HUES6 (cell line): Measurements from ENCODE around the gene SPECC1.
"Not testable (repeated sequence)": the region's sequence is repeated elsewhere in the genome, so short reads cannot be mapped to it uniquely, and the experiment has no call there.

Source experiments
- H3K27ac ChIP-seq: 2 replicates; pipeline ENCODE4 v1.7.0; 2013; ENCODE audit warnings: low read depth, mild to moderate bottlenecking, low read length, inconsistent platforms
- H3K27me3 ChIP-seq: 2 replicates; pipeline ENCODE4 v1.6.1; 2013; ENCODE audit warnings: low read length; ENCODE audit not compliant: control insufficient read depth, insufficient read depth
- H3K36me3 ChIP-seq: 2 replicates; pipeline ENCODE4 v1.6.1; 2013; ENCODE audit warnings: low read length; ENCODE audit not compliant: control insufficient read depth, insufficient read depth
- H3K4me1 ChIP-seq: 2 replicates; pipeline ENCODE4 v1.6.1; 2013; ENCODE audit warnings: low read length; ENCODE audit not compliant: control insufficient read depth, insufficient read depth
- H3K4me3 ChIP-seq: 2 replicates; pipeline ENCODE4 v1.5.1; 2013; ENCODE audit warnings: low read depth, low read length
- H3K9ac ChIP-seq: one replicate; pipeline ENCODE4 v1.6.1; 2013; ENCODE audit warnings: mild to moderate bottlenecking, low read length
- H3K9me3 ChIP-seq: 2 replicates; pipeline ENCODE4 v1.6.1; 2013; ENCODE audit warnings: low read depth, low read length; ENCODE audit not compliant: control insufficient read depth, insufficient read depth

Gene SPECC1

GRCh38 chr17:20246692-20247091 lies 237.5 kb downstream of the SPECC1 start:
- Histone ChIP-seq H3K9me3 (0 out of 2 replicates have a peak, but pooled peaks cover 2% of the 10 kb centered on the region), H3K36me3 (peaks cover 64% of the 10 kb centered on the region), H3K9ac (no peak overlapping the region), H3K27ac (no peak overlapping the region), H3K27me3 (no peaks in the 10 kb centered on the region), H3K4me1 (no peaks in the 10 kb centered on the region), H3K4me3 (no peak overlapping the region)

GRCh38 chr17:20253323-20253722 lies 244.2 kb downstream of the SPECC1 start:
- Histone ChIP-seq H3K9ac (no peak overlapping the region), H3K9me3 (0 out of 2 replicates have a peak, but pooled peaks cover 2% of the 10 kb centered on the region), H3K4me1 (no peaks in the 10 kb centered on the region), H3K27ac (no peak overlapping the region), H3K27me3 (no peaks in the 10 kb centered on the region), H3K36me3 (peaks cover 85% of the 10 kb centered on the region), H3K4me3 (no peak overlapping the region)

- peaks cover 84% of the 10 kb centered on the region for H3K36me3 ChIP-seq
- H3K4me3 ChIP-seq = no peak overlapping the region
Observed at GRCh38 chr17:20254541-20254940, 245.4 kb downstream of the SPECC1 start.

GRCh38 chr17:20256144-20256543 lies 247.0 kb downstream of the SPECC1 start:
- Histone ChIP-seq H3K36me3 (peaks cover 86% of the 10 kb centered on the region), H3K9ac (no peak overlapping the region), H3K4me1 (no peaks in the 10 kb centered on the region), H3K27ac (no peak overlapping the region), H3K4me3 (no peak overlapping the region), H3K27me3 (no peaks in the 10 kb centered on the region), H3K9me3 (no peaks in the 10 kb centered on the region)

More at GRCh38 chr17:20254541-20254940, 245.4 kb downstream of the SPECC1 start:
- Histone ChIP-seq H3K9ac (no peak overlapping the region), H3K9me3 (no peaks in the 10 kb centered on the region), H3K27ac (no peak overlapping the region), H3K4me1 (no peaks in the 10 kb centered on the region), H3K27me3 (no peaks in the 10 kb centered on the region)

GRCh38 chr17:20257008-20257407 lies 247.8 kb downstream of the SPECC1 start:
- peaks cover 80% of the 10 kb centered on the region for H3K36me3 ChIP-seq
- H3K27ac ChIP-seq = no peak overlapping the region
- no peaks in the 10 kb centered on the region for H3K9me3 ChIP-seq
- no peak overlapping the region for H3K4me3 ChIP-seq
- no peaks in the 10 kb centered on the region for H3K27me3 ChIP-seq
- H3K4me1 ChIP-seq = peaks cover 3% of the 10 kb centered on the region; the same call in 1 of the 2 replicates
- no peak overlapping the region for H3K9ac ChIP-seq

GRCh38 chr17:20257798-20258197 lies 248.6 kb downstream of the SPECC1 start:
- no peak overlapping the region for H3K9ac ChIP-seq
- peaks cover 11% of the 10 kb centered on the region for H3K4me1 ChIP-seq
- H3K27me3 ChIP-seq = no peaks in the 10 kb centered on the region
- no peak overlapping the region for H3K27ac ChIP-seq
- H3K9me3 ChIP-seq = no peaks in the 10 kb centered on the region
- H3K4me3 ChIP-seq = no peak overlapping the region
- H3K36me3 ChIP-seq = peaks cover 74% of the 10 kb centered on the region

- Histone ChIP-seq H3K9me3 (no peaks in the 10 kb centered on the region), H3K27me3 (no peaks in the 10 kb centered on the region), H3K4me3 (no peak overlapping the region), H3K9ac (no peak overlapping the region), H3K4me1 (peaks cover 16% of the 10 kb centered on the region), H3K27ac (no peak overlapping the region), H3K36me3 (peaks cover 56% of the 10 kb centered on the region)
Observed at GRCh38 chr17:20259668-20260067, 250.5 kb downstream of the SPECC1 start.

- H3K27ac ChIP-seq = no peak overlapping the region
- no peak overlapping the region for H3K9ac ChIP-seq
- no peak overlapping the region for H3K4me3 ChIP-seq
- peaks cover 16% of the 10 kb centered on the region for H3K4me1 ChIP-seq
- H3K36me3 ChIP-seq = peaks cover 50% of the 10 kb centered on the region
- no peaks in the 10 kb centered on the region for H3K27me3 ChIP-seq
- H3K9me3 ChIP-seq = no peaks in the 10 kb centered on the region
Observed at GRCh38 chr17:20260268-20260667, 251.1 kb downstream of the SPECC1 start.

GRCh38 chr17:20262226-20263114 lies 253.3 kb downstream of the SPECC1 start:
- Histone ChIP-seq H3K27ac (no peak overlapping the region), H3K4me1 (peaks cover 16% of the 10 kb centered on the region), H3K9me3 (no peaks in the 10 kb centered on the region), H3K4me3 (no peak overlapping the region), H3K27me3 (no peaks in the 10 kb centered on the region), H3K36me3 (peaks cover 46% of the 10 kb centered on the region), H3K9ac (no peak overlapping the region)

- not testable (repeated sequence) for H3K27ac ChIP-seq, H3K4me3 ChIP-seq, H3K9ac ChIP-seq, H3K9me3 ChIP-seq, H3K27me3 ChIP-seq
- peaks cover 16% of the 10 kb centered on the region for H3K4me1 ChIP-seq
- H3K36me3 ChIP-seq = peaks cover 44% of the 10 kb centered on the region
Observed at GRCh38 chr17:20263115-20263433, 253.9 kb downstream of the SPECC1 start.

- H3K36me3 ChIP-seq = peaks cover 39% of the 10 kb centered on the region
- H3K9me3 ChIP-seq = no peaks in the 10 kb centered on the region
- H3K4me3 ChIP-seq = no peak overlapping the region
- no peak overlapping the region for H3K27ac ChIP-seq
- H3K9ac ChIP-seq = no peak overlapping the region
- peaks cover 16% of the 10 kb centered on the region for H3K4me1 ChIP-seq
- no peaks in the 10 kb centered on the region for H3K27me3 ChIP-seq
Observed at GRCh38 chr17:20263595-20263994, 254.4 kb downstream of the SPECC1 start.
